HepG2 (cell line): ENCODE results near the gene GPR65. TPM values are rescaled to one million over a fixed set of nuclear protein-coding genes. Genes with fewer than 3 reads are reported as not detected.

ENCODE experiments used
- ATAC-seq: fragments of 200-7000 bp; cut with Tn5 transposase; 3 replicates; pipeline ENCODE4 v1.9.1; 2020; ENCODE audit warnings: mild to moderate bottlenecking, moderate library complexity
- BruUV-seq: library from RNA; stranded (reverse); fragments of 400-500 nt; replicated peaks from 2 replicates; lab custom pipeline; 2021; lab: Mats Ljungman, UMichigan
- CTCF ChIA-PET: fragments of 300-600 bp; formaldehyde crosslinking; extraction: SDS; loops from one replicate; lab custom pipeline; 2021; ENCODE audit warnings: low total read pairs, inconsistent platforms, low intra/inter-chr PET ratio; lab: Yijun Ruan, JAX
- POLR2A ChIA-PET: fragments of 350-600 bp; sonication (Branson Sonifier 250); formaldehyde crosslinking; loops from one replicate; lab custom pipeline; 2020; ENCODE audit warnings: antibody characterized with exemption, inconsistent platforms; lab: Yijun Ruan, JAX
- DNase-seq: peaks from one replicate; pipeline ENCODE4 v3.0.0-alpha.2; 2015; ENCODE audit warnings: low spot score
- FAIRE-seq: peaks from 3 replicates; lab custom pipeline; 2011; peaks lifted over from hg19 to GRCh38; lab: Jason Lieb, UNC
- H2AFZ ChIP-seq: one replicate; pipeline ENCODE4 v1.6.1; 2011; ENCODE audit warnings: low read length, inconsistent platforms
- H3K27ac ChIP-seq: fragments of 300-600 bp; 3 replicates; pipeline ENCODE4 v1.8.0; 2011; ENCODE audit warnings: mixed run types, mild to moderate bottlenecking, mixed read lengths, low read length, inconsistent platforms; ENCODE audit not compliant: insufficient read depth; ENCODE audit errors: extremely low read length
- H3K27me3 ChIP-seq, 2 experiments: fragments of 200-600 bp in 1 of 2; 2 replicates in 1 of 2; 3 replicates in 1 of 2; pipeline versions ENCODE4 v1.6.0 to v1.8.0; 2011; ENCODE audit warnings: low read length in 2 of 2, mild to moderate bottlenecking in 2 of 2, moderate library complexity in 2 of 2, inconsistent platforms in 1 of 2; ENCODE audit not compliant: insufficient read depth in 2 of 2, control insufficient read depth in 1 of 2
- H3K36me3 ChIP-seq, 2 experiments: fragments of 200-600 bp in 1 of 2; replicated peaks in 1 of 2; 2 replicates in 1 of 2; 3 replicates in 1 of 2; pipeline versions ENCODE4 v1.5.1 to v1.8.0; 2011; ENCODE audit warnings: low read length in 2 of 2, inconsistent platforms in 1 of 2; ENCODE audit not compliant: insufficient read depth in 2 of 2, control insufficient read depth in 1 of 2
- H3K4me1 ChIP-seq: 2 replicates; pipeline ENCODE4 v1.5.1; 2012; ENCODE audit warnings: low read length, inconsistent platforms; ENCODE audit not compliant: insufficient read depth
- H3K4me2 ChIP-seq: 2 replicates; pipeline ENCODE4 v1.6.0; 2011; ENCODE audit warnings: low read depth, low read length, inconsistent platforms
- H3K4me3 ChIP-seq, 3 experiments: fragments of 200-600 bp in 1 of 3; sonication (generic), shearing (Covaris generic) in 1 of 3; replicated peaks in 1 of 3; 2 replicates each; pipeline ENCODE4 v1.5.1; 2011 to 2016; ENCODE audit warnings: low read length in 3 of 3, inconsistent platforms in 2 of 3, low read depth in 2 of 3, mild to moderate bottlenecking in 2 of 3, control low read depth in 1 of 3, mixed read lengths in 1 of 3; ENCODE audit not compliant: insufficient read depth in 1 of 3
- H3K79me2 ChIP-seq: one replicate; pipeline ENCODE4 v1.6.1; 2011; ENCODE audit warnings: low read length, inconsistent platforms; ENCODE audit not compliant: insufficient read depth
- H3K9ac ChIP-seq: 2 replicates; pipeline ENCODE4 v1.6.0; 2011; ENCODE audit warnings: mild to moderate bottlenecking, low read depth, low read length, inconsistent platforms; ENCODE audit not compliant: insufficient read depth
- H3K9me3 ChIP-seq: 2 replicates; pipeline ENCODE4 v1.5.1; 2012; ENCODE audit warnings: mild to moderate bottlenecking, low read length
- H4K20me1 ChIP-seq: 2 replicates; pipeline ENCODE4 v1.6.0; 2011; ENCODE audit warnings: inconsistent platforms, mild to moderate bottlenecking, low read length, moderate library complexity; ENCODE audit not compliant: insufficient read depth
- ARID2 ChIP-seq: sonication (generic); formaldehyde crosslinking; IDR thresholded peaks from 2 replicates; pipeline ENCODE4 v1.8.1; 2022; ENCODE audit warnings: mild to moderate bottlenecking, missing genetic modification reagents, borderline replicate concordance
- HNRNPK ChIP-seq: fragments of 200-400 bp; formaldehyde crosslinking; IDR thresholded peaks from 2 replicates; pipeline ENCODE4 v1.6.1; 2018; ENCODE audit warnings: low read length, low read depth, moderate library complexity, mild to moderate bottlenecking; ENCODE audit not compliant: poor library complexity, severe bottlenecking
- KDM5A ChIP-seq: fragments of 200-600 bp; sonication (generic); IDR thresholded peaks from 2 replicates; pipeline ENCODE4 v1.7.0; 2018; ENCODE audit warnings: antibody characterized with exemption, mild to moderate bottlenecking, low read length, borderline replicate concordance
- LBX2 ChIP-seq: sonication (generic); formaldehyde crosslinking; IDR thresholded peaks from 2 replicates; pipeline ENCODE4 v1.5.0; 2020; ENCODE audit warnings: missing genetic modification reagents, mild to moderate bottlenecking, borderline replicate concordance
- PHF20 ChIP-seq: sonication (generic); formaldehyde crosslinking; IDR thresholded peaks from 2 replicates; pipeline ENCODE4 v1.5.0; 2020; ENCODE audit warnings: mild to moderate bottlenecking, missing genetic modification reagents
- THAP9 ChIP-seq: sonication (generic); formaldehyde crosslinking; IDR thresholded peaks from 2 replicates; pipeline ENCODE4; 2020; ENCODE audit warnings: missing genetic modification reagents, mild to moderate bottlenecking, borderline replicate concordance
- YEATS4 ChIP-seq: sonication (generic); formaldehyde crosslinking; IDR thresholded peaks from 2 replicates; pipeline ENCODE4 v1.4.0; 2020; ENCODE audit warnings: missing genetic modification reagents, borderline replicate concordance
- ZNF234 ChIP-seq: sonication (generic); formaldehyde crosslinking; conservative IDR thresholded peaks from 2 replicates; pipeline ENCODE4 v1.5.1; 2020; ENCODE audit warnings: mild to moderate bottlenecking, missing genetic modification reagents
- ZNF543 ChIP-seq: sonication (generic); formaldehyde crosslinking; IDR thresholded peaks from 2 replicates; pipeline ENCODE4 v1.4.0; 2020; ENCODE audit warnings: mild to moderate bottlenecking, missing genetic modification reagents
- ZNF746 ChIP-seq: sonication (generic); formaldehyde crosslinking; IDR thresholded peaks from 2 replicates; pipeline ENCODE4 v1.8.0; 2022; ENCODE audit warnings: mild to moderate bottlenecking, missing genetic modification reagents
- WGBS: methylation state at CpG from one replicate; pipeline ENCODE4 v1.1.6; 2017; ENCODE audit warnings: low lambda C conversion rate; 5-methylcytosine and 5-hydroxymethylcytosine counted together
- in situ Hi-C: cut with HindIII; loops from 2 replicates; pipeline ENCODE4 v1.10.0; 2017; ENCODE audit warnings: low pct_unique_long_range_greater_than_20kb; ENCODE audit not compliant: extremely low pct_ligation_motif_present
- intact Hi-C: fragments of 100-400 bp; cut with micrococcal nuclease; formaldehyde crosslinking; loops from one replicate; pipeline ENCODE4 v1.10.0; 2022; ENCODE audit not compliant: unreplicated experiment
- polyA plus RNA-seq, 8 experiments: library from polyadenylated mRNA; depleted of rRNA in 3 of 8; stranded (reverse) in 7 of 8; unstranded in 1 of 8; fragments of >200 nt; fragmentation: Illumina TruSeq in 4 of 8; extraction: Trizol in 4 of 8; gene quantifications; 2 replicates each; pipeline versions ENCODE4 v1.2.1 to v1.2.3, GENCODE V29; 2011 to 2016; ENCODE audit warnings: low read depth in 4 of 8, missing spikeins in 1 of 8, mixed read lengths in 1 of 8; ENCODE audit not compliant: insufficient read depth in 1 of 8
- small RNA-seq, 3 experiments: library from RNA; depleted of rRNA; stranded (forward); fragments of <200 nt; gene quantifications; one replicate each; pipeline ENCODE3, GENCODE V24; 2012; ENCODE audit warnings: low read depth in 2 of 3, low replicate concordance in 1 of 3; ENCODE audit not compliant: insufficient read length in 3 of 3, insufficient read depth in 2 of 3
- total RNA-seq, 5 experiments: library from RNA; depleted of rRNA; stranded (reverse); fragments of >200 nt; fragmentation: Illumina TruSeq; extraction: Trizol; gene quantifications; 2 replicates each; pipeline ENCODE4 v1.2.3, GENCODE V29; 2016; ENCODE audit warnings: low read depth in 1 of 5

GPR65 gene
- total and polyA plus RNA-seq, 2 of the 13 experiments (the other 11 are each of a cell fraction or from before 2014, with no cell fraction given): not detected

DNA sequence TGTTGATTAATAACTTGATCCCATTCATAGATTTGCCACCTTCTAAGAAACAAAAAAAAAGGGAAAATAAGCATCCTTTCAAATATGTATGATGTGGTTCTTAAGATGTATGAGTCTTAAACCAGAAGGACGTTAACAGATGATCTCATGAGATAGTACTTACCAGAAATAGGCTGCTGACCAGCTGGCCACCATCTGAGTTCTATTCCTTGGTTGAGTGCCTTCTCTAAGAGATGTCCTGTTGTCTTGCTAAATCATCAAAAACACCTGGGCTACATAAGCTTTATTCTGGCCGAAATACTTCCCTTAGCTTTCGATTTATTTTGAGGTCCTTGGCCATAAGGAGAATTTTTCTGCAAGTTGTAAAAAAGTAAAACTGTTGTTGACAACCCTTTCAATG, 55.6 kb downstream of the GPR65 start (continued):
- no peak for TF ChIP-seq LBX2 (CRISPR knock-in tag)
- TF ChIP-seq ZNF234 (CRISPR knock-in tag): no peak
- no peak for TF ChIP-seq ZNF543 (CRISPR knock-in tag)
- TF ChIP-seq PHF20 (CRISPR knock-in tag): no peak
- no peak for TF ChIP-seq ZNF746 (CRISPR knock-in tag)
- TF ChIP-seq KDM5A: no peak
- no peak for TF ChIP-seq THAP9 (CRISPR knock-in tag)

GRCh38 chr14:88063811-88064210, 58.9 kb downstream of the GPR65 start:
- no TSS peak for BruUV-seq
- no peak for ATAC-seq

More at GRCh38 chr14:88063811-88064210, 58.9 kb downstream of the GPR65 start:
- POLR2A ChIA-PET: no interaction called here
- no peak overlapping the region for H3K4me3 ChIP-seq
- CTCF ChIA-PET: no interaction called here
- H3K9ac ChIP-seq: no peak overlapping the region
- H3K4me2 ChIP-seq: no peak overlapping the region
- H3K27me3 ChIP-seq: no peaks in the 10 kb centered on the region
- in situ Hi-C loops: no loop called here
- TF ChIP-seq HNRNPK (no peak), ARID2 (no peak), YEATS4 (CRISPR knock-in tag) (no peak)
- TF ChIP-seq, all 625 proteins: peak for 0
- peaks cover 3 to 11% of the 10 kb centered on the region in 2 experiments; a peak in 1 of 5 replicates for H3K36me3 ChIP-seq
- H3K9me3 ChIP-seq: no peaks in the 10 kb centered on the region
- FAIRE-seq: no peak
- no peaks in the 10 kb centered on the region for H3K79me2 ChIP-seq
- no peaks in the 10 kb centered on the region for H4K20me1 ChIP-seq
- intact Hi-C loops: no loop called here
- DNase-seq: no peak
- no peak overlapping the region for H2AFZ ChIP-seq
- no peak overlapping the region for H3K27ac ChIP-seq
- WGBS: 98% methylated on average over 2 of the region's 2 CpGs
- H3K4me1 ChIP-seq: no peaks in the 10 kb centered on the region

Small RNA genes within 50 kb of the gene (small RNA-seq; reads per million reads assigned to genes)
- gene RNU6-835P: 0 reads per million in 3 experiments

Other genes starting within 250 kb of the GPR65 start
- not detected in 2 replicates for gene GALC, start 12.0 kb upstream of the GPR65 start, total RNA-seq (2016; rRNA removed; fragmentation: Illumina TruSeq; extraction: Trizol)
- gene GALC, start 12.0 kb upstream of the GPR65 start, polyA plus RNA-seq (2011; rRNA removed): not detected in 2 replicates